Activated CD4-positive, alpha-beta T cell treated with anti-CD3 and anti-CD28 coated beads for 36 hours (primary cell): ENCODE data around the gene SUSD2. TPM values are rescaled to one million over a fixed set of nuclear protein-coding genes. Genes with fewer than 3 reads are reported as not detected.

ENCODE experiments used
- ATAC-seq: fragments of 200-7000 bp; cut with Tn5 transposase; one replicate; pipeline ENCODE4 v1.10.0; 2021; ENCODE audit warnings: mild to moderate bottlenecking, moderate library complexity
- CTCF ChIA-PET: fragments of 350-600 bp; sonication (Branson Sonifier 250); formaldehyde crosslinking; loops from one replicate; lab custom pipeline; 2021; ENCODE audit warnings: antibody characterized with exemption; lab: Charles Lee
- POLR2A ChIA-PET: fragments of 350-600 bp; sonication (Branson Sonifier 250); formaldehyde crosslinking; loops from one replicate; lab custom pipeline; 2021; ENCODE audit warnings: antibody characterized with exemption, inconsistent platforms; lab: Charles Lee
- DNase-seq: peaks from one replicate; pipeline ENCODE4 v3.0.0-alpha.2; 2020
- H3K27ac Mint-ChIP-seq: one replicate; pipeline ENCODE4 v1.8.0; 2021; ENCODE audit warnings: mixed read lengths
- H3K27me3 Mint-ChIP-seq: one replicate; pipeline ENCODE4 v1.8.0; 2021; ENCODE audit warnings: mixed read lengths
- H3K36me3 Mint-ChIP-seq: one replicate; pipeline ENCODE4 v1.8.0; 2021; ENCODE audit warnings: low read depth, mixed read lengths
- H3K4me1 Mint-ChIP-seq: one replicate; pipeline ENCODE4 v1.8.0; 2021; ENCODE audit warnings: mixed read lengths
- H3K4me3 Mint-ChIP-seq: one replicate; pipeline ENCODE4 v1.8.0; 2021; ENCODE audit warnings: mild to moderate bottlenecking, moderate library complexity, mixed read lengths
- H3K9me3 Mint-ChIP-seq: one replicate; pipeline ENCODE4 v1.8.0; 2021; ENCODE audit warnings: low read depth, mixed read lengths
- intact Hi-C, 2 experiments: fragments of 100-400 bp; cut with DNase I in 1 of 2; cut with micrococcal nuclease in 1 of 2; formaldehyde crosslinking; loops; one replicate each; pipeline versions ENCODE4 v1.14.2 to v1.15.1; 2022 to 2024; cut with DNase I, micrococcal nuclease
- total RNA-seq, 2 experiments: library from RNA; stranded (reverse); gene quantifications; one replicate each; pipeline ENCODE4 v1.2.3, GENCODE V29; 2021

Gene SUSD2
- total RNA-seq, 2 experiments from 2014 or later: 0.65 to 0.80 TPM

GRCh38 chr22:24214467-24215285 is 33.4 kb downstream of the SUSD2 start:
- no peak for DNase-seq
- no peak overlapping the region for H3K27ac Mint-ChIP-seq
- no peaks in the 10 kb centered on the region for H3K27me3 Mint-ChIP-seq
- no peak overlapping the region for H3K4me3 Mint-ChIP-seq
- CTCF ChIA-PET: interaction anchor here (0.6 to 1.4 kb wide), 3 partner anchors 8 to 40 kb away, joined by 3 read pairs; no protein-coding TSS in a partner anchor
- H3K9me3 Mint-ChIP-seq: no peaks in the 10 kb centered on the region
- intact Hi-C loops: no loop called here
- no peaks in the 10 kb centered on the region for H3K36me3 Mint-ChIP-seq
- POLR2A ChIA-PET: no interaction called here
- ATAC-seq: no peak
- no peaks in the 10 kb centered on the region for H3K4me1 Mint-ChIP-seq

GRCh38 chr22:24216541-24217209 is 35.4 kb downstream of the SUSD2 start:
- DNase-seq (no peak), ATAC-seq (no peak)
- H3K27me3 Mint-ChIP-seq: no peaks in the 10 kb centered on the region

GRCh38 chr22:24217384-24217783 is 36.1 kb downstream of the SUSD2 start:
- H3K27ac Mint-ChIP-seq: no peak overlapping the region
- no peaks in the 10 kb centered on the region for H3K9me3 Mint-ChIP-seq
- H3K27me3 Mint-ChIP-seq: no peaks in the 10 kb centered on the region
- H3K4me3 Mint-ChIP-seq: no peak overlapping the region
- DNase-seq (no peak), ATAC-seq (no peak)
- CTCF ChIA-PET: no interaction called here
- intact Hi-C loops: no loop called here
- POLR2A ChIA-PET: interaction anchor here (0.6 kb wide), 1 partner anchor 12 kb away, joined by 3 read pairs; no protein-coding TSS in a partner anchor
- no peaks in the 10 kb centered on the region for H3K4me1 Mint-ChIP-seq
- no peaks in the 10 kb centered on the region for H3K36me3 Mint-ChIP-seq

More at GRCh38 chr22:24216541-24217209, 35.4 kb downstream of the SUSD2 start:
- H3K36me3 Mint-ChIP-seq: no peaks in the 10 kb centered on the region
- CTCF ChIA-PET: interaction anchor here (1.4 kb wide), 1 partner anchor 15 kb away, joined by 3 read pairs; no protein-coding TSS in a partner anchor
- intact Hi-C loops: no loop called here
- no peak overlapping the region for H3K4me3 Mint-ChIP-seq
- POLR2A ChIA-PET: interaction anchor here (0.6 kb wide), 1 partner anchor 11 kb away, joined by 3 read pairs; no protein-coding TSS in a partner anchor
- H3K9me3 Mint-ChIP-seq: no peaks in the 10 kb centered on the region
- no peak overlapping the region for H3K27ac Mint-ChIP-seq
- H3K4me1 Mint-ChIP-seq: no peaks in the 10 kb centered on the region

- ChIA-PET POLR2A (no interaction called here), CTCF (no interaction called here)
- H3K27me3 Mint-ChIP-seq: no peaks in the 10 kb centered on the region
- intact Hi-C loops: no loop called here
- ATAC-seq (no peak), DNase-seq (no peak)
- no peak overlapping the region for H3K27ac Mint-ChIP-seq
- no peaks in the 10 kb centered on the region for H3K9me3 Mint-ChIP-seq
- no peak overlapping the region for H3K4me3 Mint-ChIP-seq
- no peaks in the 10 kb centered on the region for H3K4me1 Mint-ChIP-seq
- H3K36me3 Mint-ChIP-seq: no peaks in the 10 kb centered on the region
Observed at GRCh38 chr22:24219750-24220149, 38.5 kb downstream of the SUSD2 start.

- no peak for ATAC-seq
- Mint-ChIP-seq H3K9me3 (no peaks in the 10 kb centered on the region), H3K36me3 (no peaks in the 10 kb centered on the region), H3K4me1 (no peaks in the 10 kb centered on the region), H3K4me3 (no peak overlapping the region), H3K27ac (no peak overlapping the region), H3K27me3 (no peaks in the 10 kb centered on the region)
- CTCF ChIA-PET: interaction anchor here (1.0 kb wide), 1 partner anchor 15 kb away, joined by 4 read pairs; no protein-coding TSS in a partner anchor
- intact Hi-C loops: no loop called here
- POLR2A ChIA-PET: no interaction called here
- DNase-seq: no peak
Observed at GRCh38 chr22:24224468-24224867, 43.2 kb downstream of the SUSD2 start.

- no peaks in the 10 kb centered on the region for H3K27me3 Mint-ChIP-seq
- H3K27ac Mint-ChIP-seq: no peak overlapping the region
- DNase-seq: no peak
- POLR2A ChIA-PET: no interaction called here
- no peaks in the 10 kb centered on the region for H3K36me3 Mint-ChIP-seq
- H3K4me1 Mint-ChIP-seq: no peaks in the 10 kb centered on the region
- CTCF ChIA-PET: interaction anchor here (1.0 kb wide), 1 partner anchor 15 kb away, joined by 4 read pairs; no protein-coding TSS in a partner anchor
- no peaks in the 10 kb centered on the region for H3K9me3 Mint-ChIP-seq
- intact Hi-C loops: no loop called here
- ATAC-seq: no peak
- no peak overlapping the region for H3K4me3 Mint-ChIP-seq
Observed at GRCh38 chr22:24225044-24225601, 43.8 kb downstream of the SUSD2 start.

GRCh38 chr22:24225951-24226350 is 44.7 kb downstream of the SUSD2 start:
- DNase-seq (no peak), ATAC-seq (no peak)
- Mint-ChIP-seq H3K36me3 (no peaks in the 10 kb centered on the region), H3K27me3 (no peaks in the 10 kb centered on the region), H3K4me1 (no peaks in the 10 kb centered on the region), H3K4me3 (no peak overlapping the region), H3K9me3 (no peaks in the 10 kb centered on the region), H3K27ac (no peak overlapping the region)
- intact Hi-C loops: no loop called here
- ChIA-PET POLR2A (no interaction called here), CTCF (interaction anchor here (0.6 kb wide), 1 partner anchor 296 kb away, joined by 3 read pairs; no protein-coding TSS in a partner anchor)

- Mint-ChIP-seq H3K4me1 (peaks cover 2% of the 10 kb centered on the region), H3K27me3 (no peaks in the 10 kb centered on the region), H3K36me3 (no peaks in the 10 kb centered on the region), H3K27ac (peak overlapping the region; percentile 42), H3K9me3 (no peaks in the 10 kb centered on the region), H3K4me3 (peak overlapping the region; percentile 19)
- DNase-seq: peak; percentile 85
- CTCF ChIA-PET: interaction anchor here (0.6 to 1.9 kb wide), 9 partner anchors 11 to 145 kb away, joined by 3 to 5 read pairs (median 3); no protein-coding TSS in a partner anchor
- POLR2A ChIA-PET: no interaction called here
- intact Hi-C loops: loop anchor here in 1 of 2 experiments (5.0 kb wide), 1 partner anchor 39 kb away; no protein-coding TSS in a partner anchor
- ATAC-seq: peak; percentile 91
Observed at GRCh38 chr22:24230911-24231656, 49.8 kb downstream of the SUSD2 start.

GRCh38 chr22:24231706-24232105 is 50.4 kb downstream of the SUSD2 start:
- intact Hi-C loops: loop anchor here in 1 of 2 experiments (5.0 kb wide), 1 partner anchor 39 kb away; no protein-coding TSS in a partner anchor
- peak overlapping the region; percentile 42 for H3K27ac Mint-ChIP-seq
- ChIA-PET CTCF (interaction anchor here (0.6 to 1.3 kb wide), 8 partner anchors 16 to 291 kb away, joined by 3 to 5 read pairs (median 3); no protein-coding TSS in a partner anchor), POLR2A (no interaction called here)
- no peak for DNase-seq
- ATAC-seq: no peak
- H3K4me3 Mint-ChIP-seq: no peak overlapping the region
- H3K27me3 Mint-ChIP-seq: no peaks in the 10 kb centered on the region
- peaks cover 2% of the 10 kb centered on the region for H3K4me1 Mint-ChIP-seq
- no peaks in the 10 kb centered on the region for H3K36me3 Mint-ChIP-seq
- H3K9me3 Mint-ChIP-seq: no peaks in the 10 kb centered on the region

GRCh38 chr22:24232124-24232523 is 50.8 kb downstream of the SUSD2 start:
- ChIA-PET POLR2A (no interaction called here), CTCF (interaction anchor here (0.6 to 0.7 kb wide), 3 partner anchors 55 to 291 kb away, joined by 3 to 5 read pairs (median 3); no protein-coding TSS in a partner anchor)
- Mint-ChIP-seq H3K4me1 (peaks cover 2% of the 10 kb centered on the region), H3K27me3 (no peaks in the 10 kb centered on the region), H3K4me3 (no peak overlapping the region), H3K9me3 (no peaks in the 10 kb centered on the region), H3K27ac (no peak overlapping the region), H3K36me3 (no peaks in the 10 kb centered on the region)
- no peak for DNase-seq
- intact Hi-C loops: loop anchor here in 1 of 2 experiments (5.0 kb wide), 1 partner anchor 40 kb away; no protein-coding TSS in a partner anchor
- ATAC-seq: no peak
